GM12878 (cell line): ENCODE measurements around the gene HCRTR2. TPM values are rescaled to one million over a fixed set of nuclear protein-coding genes. Genes with fewer than 3 reads are reported as not detected.

Experiments used
- ATAC-seq: fragments of 200-7000 bp; cut with Tn5 transposase; 3 replicates; pipeline ENCODE4 v1.9.1; 2020; ENCODE audit warnings: mild to moderate bottlenecking, moderate library complexity
- BruUV-seq: library from RNA; stranded (reverse); fragments of 400-500 nt; replicated peaks from 2 replicates; lab custom pipeline; 2021; lab: Mats Ljungman, UMichigan
- CTCF ChIA-PET: fragments of 300-600 bp; sonication (Branson Sonifier 250); formaldehyde crosslinking; extraction: SDS; loops from one replicate; lab custom pipeline; 2021; ENCODE audit warnings: inconsistent platforms; lab: Yijun Ruan, JAX
- POLR2A ChIA-PET: fragments of 350-600 bp; formaldehyde crosslinking; extraction: SDS; loops from one replicate; lab custom pipeline; 2021; ENCODE audit warnings: inconsistent platforms; lab: Charles Lee
- RAD21 ChIA-PET: fragments of 300-600 bp; sonication (Branson Sonifier 250); formaldehyde crosslinking; loops from one replicate; lab custom pipeline; 2023; ENCODE audit warnings: antibody characterized with exemption; ENCODE audit not compliant: unreplicated experiment; lab: Charles Lee
- SMC1A ChIA-PET: fragments of 300-600 bp; sonication (Branson Sonifier 250); formaldehyde crosslinking; loops from one replicate; lab custom pipeline; 2023; ENCODE audit not compliant: unreplicated experiment, uncharacterized antibody; lab: Charles Lee
- DNase-seq: peaks from one replicate; pipeline ENCODE4 v3.0.0-alpha.2; 2011; ENCODE audit warnings: low read depth, low spot score
- FAIRE-seq: peaks from 3 replicates; lab custom pipeline; 2011; peaks lifted over from hg19 to GRCh38; lab: Jason Lieb, UNC
- H2AFZ ChIP-seq: 2 replicates; pipeline ENCODE4 v1.6.0; 2011; ENCODE audit warnings: low read depth, low read length, control low read depth; ENCODE audit not compliant: control insufficient read depth
- H3K27ac ChIP-seq: 2 replicates; pipeline ENCODE4 v1.5.1; 2011; ENCODE audit warnings: control low read depth; ENCODE audit not compliant: control insufficient read depth, insufficient read depth
- H3K27me3 ChIP-seq, 2 experiments: replicated peaks in 1 of 2; 2 replicates each; pipeline versions ENCODE4 v1.6.0 to v1.6.1; 2011; ENCODE audit warnings: low read length in 1 of 2; ENCODE audit not compliant: control insufficient read depth in 2 of 2, insufficient read depth in 2 of 2
- H3K36me3 ChIP-seq, 2 experiments: 2 replicates each; pipeline ENCODE4 v1.5.1; 2011; ENCODE audit warnings: low read length in 1 of 2; ENCODE audit not compliant: control insufficient read depth in 2 of 2, insufficient read depth in 2 of 2
- H3K4me1 ChIP-seq: 2 replicates; pipeline ENCODE4 v1.6.1; 2011; ENCODE audit warnings: mild to moderate bottlenecking, low read length, moderate library complexity, mixed read lengths; ENCODE audit not compliant: control insufficient read depth, insufficient read depth
- H3K4me2 ChIP-seq: 2 replicates; pipeline ENCODE4 v1.6.0; 2011; ENCODE audit warnings: control low read depth; ENCODE audit not compliant: control insufficient read depth, insufficient read depth
- H3K4me3 ChIP-seq: fragments of 200-600 bp; sonication (generic); 2 replicates; pipeline ENCODE4 v1.5.1; 2016
- H3K79me2 ChIP-seq: 2 replicates; pipeline ENCODE4 v1.6.0; 2011; ENCODE audit warnings: low read length; ENCODE audit not compliant: control insufficient read depth, insufficient read depth
- H3K9ac ChIP-seq: 2 replicates; pipeline ENCODE4 v1.8.0; 2011; ENCODE audit warnings: low read length, control low read depth, mixed read lengths; ENCODE audit not compliant: control insufficient read depth, insufficient read depth
- H3K9me3 ChIP-seq: replicated peaks from 3 replicates; pipeline ENCODE4 v1.5.1; 2011; ENCODE audit warnings: mild to moderate bottlenecking, low read length; ENCODE audit not compliant: control insufficient read depth, insufficient read depth
- H4K20me1 ChIP-seq: 2 replicates; pipeline ENCODE4 v1.6.0; 2011; ENCODE audit not compliant: control insufficient read depth, insufficient read depth
- ASH2L ChIP-seq: fragments of 300-600, 200-600 bp; sonication (generic); IDR thresholded peaks from 2 replicates; pipeline ENCODE4 v1.6.1; 2017; ENCODE audit warnings: low read depth, mild to moderate bottlenecking, borderline replicate concordance
- ATF7 ChIP-seq: fragments of 450-650 bp; IDR thresholded peaks from 2 replicates; pipeline ENCODE4 v1.6.1; 2016; ENCODE audit warnings: low read depth, mild to moderate bottlenecking
- BACH1 ChIP-seq: fragments of 450-650 bp; IDR thresholded peaks from 2 replicates; pipeline ENCODE4 v1.6.1; 2017; ENCODE audit warnings: mild to moderate bottlenecking, borderline replicate concordance
- BRCA1 ChIP-seq: IDR thresholded peaks from 2 replicates; pipeline ENCODE4 v1.6.1; 2011; ENCODE audit warnings: low read depth, low read length, improper control_type of control experiment
- HDAC2 ChIP-seq: fragments of 200-600 bp; sonication (generic); IDR thresholded peaks from 2 replicates; pipeline ENCODE4 v1.6.1; 2017
- JUNB ChIP-seq: IDR thresholded peaks from 2 replicates; pipeline ENCODE4 v1.6.1; 2016; ENCODE audit warnings: antibody characterized with exemption, mild to moderate bottlenecking
- KLF5 ChIP-seq: fragments of 450-650 bp; IDR thresholded peaks from 2 replicates; pipeline ENCODE4 v1.6.1; 2014; ENCODE audit warnings: mild to moderate bottlenecking; ENCODE audit not compliant: partially characterized antibody
- MYC ChIP-seq: IDR thresholded peaks from 2 replicates; pipeline ENCODE4 v1.6.1; 2011; ENCODE audit warnings: mild to moderate bottlenecking, low read length, moderate library complexity, inconsistent platforms; ENCODE audit not compliant: insufficient read depth, insufficient replicate concordance, insufficient read length, severe bottlenecking
- NBN ChIP-seq: fragments of 450-650 bp; IDR thresholded peaks from 2 replicates; pipeline ENCODE4 v1.6.1; 2016
- NFYB ChIP-seq: IDR thresholded peaks from 2 replicates; pipeline ENCODE4 v1.6.1; 2011; ENCODE audit warnings: low read depth, mild to moderate bottlenecking, low read length, improper control_type of control experiment, moderate library complexity; ENCODE audit not compliant: insufficient read depth
- PAX5 ChIP-seq: IDR thresholded peaks from 2 replicates; pipeline ENCODE4 v1.6.1; 2011; ENCODE audit warnings: low read depth, low read length, borderline replicate concordance
- POLR2AphosphoS2 ChIP-seq: IDR thresholded peaks from 2 replicates; pipeline ENCODE4 v1.6.1; 2011; ENCODE audit warnings: low read depth, mild to moderate bottlenecking, low read length, improper control_type of control experiment, moderate library complexity
- POLR2AphosphoS5 ChIP-seq: IDR thresholded peaks from 2 replicates; pipeline ENCODE4 v1.6.1; 2011; ENCODE audit warnings: mild to moderate bottlenecking, low read length, inconsistent platforms
- RCOR1 ChIP-seq: conservative IDR thresholded peaks from 2 replicates; pipeline ENCODE4 v1.6.1; 2012; ENCODE audit warnings: low read depth, low read length, improper control_type of control experiment
- RELB ChIP-seq: fragments of 450-650 bp; IDR thresholded peaks from 2 replicates; pipeline ENCODE4 v1.6.1; 2017; ENCODE audit warnings: low read depth, mild to moderate bottlenecking, moderate library complexity
- SIN3A ChIP-seq: IDR thresholded peaks from 2 replicates; pipeline ENCODE4 v1.6.1; 2012; ENCODE audit warnings: low read depth, low read length, improper control_type of control experiment
- SMC3 ChIP-seq: IDR thresholded peaks from 2 replicates; pipeline ENCODE4 v1.6.1; 2011; ENCODE audit warnings: low read length, improper control_type of control experiment, borderline replicate concordance
- SP1 ChIP-seq: IDR thresholded peaks from one replicate; pipeline ENCODE4 v1.6.1; 2011; ENCODE audit warnings: low read depth, low read length
- SRF ChIP-seq, 2 experiments: IDR thresholded peaks; 2 replicates each; pipeline ENCODE4 v1.6.1; 2011; ENCODE audit warnings: low read depth in 2 of 2, low read length in 2 of 2, mild to moderate bottlenecking in 1 of 2, moderate library complexity in 1 of 2
- TCF3 ChIP-seq: IDR thresholded peaks from 2 replicates; pipeline ENCODE4 v1.6.1; 2012; ENCODE audit warnings: low read depth, mild to moderate bottlenecking, low read length, borderline replicate concordance; ENCODE audit not compliant: insufficient read depth
- TCF7 ChIP-seq: IDR thresholded peaks from 2 replicates; pipeline ENCODE4 v1.6.1; 2014; ENCODE audit warnings: antibody characterized with exemption, borderline replicate concordance
- ZNF274 ChIP-seq: IDR thresholded peaks from one replicate; pipeline ENCODE4 v1.8.0; 2011; ENCODE audit not compliant: insufficient read length, insufficient read depth
- WGBS: methylation state at CpG from one replicate; pipeline ENCODE4 v1.1.6; 2016; ENCODE audit warnings: low lambda C conversion rate; ENCODE audit not compliant: insufficient replicate concordance, insufficient coverage; ENCODE audit errors: missing lambda C conversion rate; 5-methylcytosine and 5-hydroxymethylcytosine counted together
- in situ Hi-C: fragments of 300-500 bp; cut with MboI; formaldehyde crosslinking; loops from 9 replicates; pipeline ENCODE4 v1.14.3; 2018; ENCODE audit warnings: mixed read lengths
- intact Hi-C: fragments of 100-400 bp; cut with micrococcal nuclease; formaldehyde crosslinking; loops from one replicate; pipeline ENCODE4 v1.14.2; 2022; ENCODE audit not compliant: unreplicated experiment
- polyA plus RNA-seq, 11 experiments: library from polyadenylated mRNA; depleted of rRNA in 4 of 11; unstranded in 6 of 11; stranded (reverse) in 5 of 11; fragments of >200 nt; fragmentation: Nextera tagmentation in 4 of 11; fragmentation: Illumina TruSeq in 1 of 11; extraction: Ambion mirVana in 4 of 11; extraction: Trizol in 1 of 11; gene quantifications; 1 replicate in 1 of 11; 2 replicates in 10 of 11; pipeline versions ENCODE4 v1.2.1 to v1.2.3, GENCODE V29; 2011 to 2016; ENCODE audit warnings: inconsistent platforms in 2 of 11, missing spikeins in 2 of 11, low read depth in 1 of 11
- total RNA-seq, 4 experiments: library from RNA; depleted of rRNA in 3 of 4; stranded (reverse); fragments of >200 nt in 3 of 4; fragmentation: Illumina TruSeq in 1 of 4; extraction: Trizol in 1 of 4; gene quantifications; 2 replicates each; pipeline versions ENCODE4 v1.2.1 to v1.2.3, GENCODE V29; 2013 to 2021
- TF ChIP-seq, protein P1 (sequence below): fragments of 450-650 bp; IDR thresholded peaks from 2 replicates; pipeline ENCODE4 v1.6.1; 2017; ENCODE audit warnings: mild to moderate bottlenecking, moderate library complexity

HCRTR2 gene
- total and polyA plus RNA-seq, 10 of the 15 experiments (the other 5 are each of a cell fraction or from before 2014, with no cell fraction given), result not detected

- no peak for TF ChIP-seq ASH2L
- TF ChIP-seq NFYB, result no peak
- TF ChIP-seq HDAC2, result no peak
- TF ChIP-seq PAX5, result no peak
- TF ChIP-seq TCF7, result no peak
- TF ChIP-seq ZNF274, result no peak
- TF ChIP-seq BACH1, result no peak
- TF ChIP-seq JUNB, result no peak
- TF ChIP-seq RELB, result no peak
- no peak for TF ChIP-seq KLF5
- TF ChIP-seq SMC3, result no peak
These were observed 76.1 kb downstream of the HCRTR2 start (continued) for GRCh38 chr6:55250400-55250799.

- CTCF ChIA-PET, result no interaction called here
- no peaks in the 10 kb centered on the region for H3K9me3 ChIP-seq
- ATAC-seq, result no peak
- H3K4me2 ChIP-seq, result no peak overlapping the region
- RAD21 ChIA-PET, result no interaction called here
- SMC1A ChIA-PET, result no interaction called here
- no peak for DNase-seq
- no peaks in the 10 kb centered on the region for H3K36me3 ChIP-seq
- in situ Hi-C loops (no loop called here), intact Hi-C loops (no loop called here)
- no peak overlapping the region for H2AFZ ChIP-seq
- no peak overlapping the region for H3K27ac ChIP-seq
- no peak for FAIRE-seq
- no peak overlapping the region for H3K9ac ChIP-seq
- H3K4me1 ChIP-seq, result no peaks in the 10 kb centered on the region
- no peaks in the 10 kb centered on the region for H3K27me3 ChIP-seq
- 58% methylated on average over 10 of the region's 10 CpGs for WGBS
- no TSS peak for BruUV-seq
- POLR2A ChIA-PET, result no interaction called here
- no peaks in the 10 kb centered on the region for H4K20me1 ChIP-seq
- no peak overlapping the region for H3K4me3 ChIP-seq
- no peaks in the 10 kb centered on the region for H3K79me2 ChIP-seq
- TF ChIP-seq TCF3, result no peak
- TF ChIP-seq POLR2AphosphoS5, result no peak
- no peak for TF ChIP-seq ATF7
- no peak for TF ChIP-seq SIN3A
- no peak for TF ChIP-seq RCOR1
- no peak for TF ChIP-seq BRCA1
- TF ChIP-seq NBN, result no peak
- no peak for TF ChIP-seq MYC
- TF ChIP-seq SRF (IDR thresholded peaks at IDR 0.05; ENCODE audit: low read depth in 2 of 2, low read length in 2 of 2), result no peak
- TF ChIP-seq POLR2AphosphoS2, result no peak
- TF ChIP-seq SP1, result no peak
- TF ChIP-seq, protein P1, sequence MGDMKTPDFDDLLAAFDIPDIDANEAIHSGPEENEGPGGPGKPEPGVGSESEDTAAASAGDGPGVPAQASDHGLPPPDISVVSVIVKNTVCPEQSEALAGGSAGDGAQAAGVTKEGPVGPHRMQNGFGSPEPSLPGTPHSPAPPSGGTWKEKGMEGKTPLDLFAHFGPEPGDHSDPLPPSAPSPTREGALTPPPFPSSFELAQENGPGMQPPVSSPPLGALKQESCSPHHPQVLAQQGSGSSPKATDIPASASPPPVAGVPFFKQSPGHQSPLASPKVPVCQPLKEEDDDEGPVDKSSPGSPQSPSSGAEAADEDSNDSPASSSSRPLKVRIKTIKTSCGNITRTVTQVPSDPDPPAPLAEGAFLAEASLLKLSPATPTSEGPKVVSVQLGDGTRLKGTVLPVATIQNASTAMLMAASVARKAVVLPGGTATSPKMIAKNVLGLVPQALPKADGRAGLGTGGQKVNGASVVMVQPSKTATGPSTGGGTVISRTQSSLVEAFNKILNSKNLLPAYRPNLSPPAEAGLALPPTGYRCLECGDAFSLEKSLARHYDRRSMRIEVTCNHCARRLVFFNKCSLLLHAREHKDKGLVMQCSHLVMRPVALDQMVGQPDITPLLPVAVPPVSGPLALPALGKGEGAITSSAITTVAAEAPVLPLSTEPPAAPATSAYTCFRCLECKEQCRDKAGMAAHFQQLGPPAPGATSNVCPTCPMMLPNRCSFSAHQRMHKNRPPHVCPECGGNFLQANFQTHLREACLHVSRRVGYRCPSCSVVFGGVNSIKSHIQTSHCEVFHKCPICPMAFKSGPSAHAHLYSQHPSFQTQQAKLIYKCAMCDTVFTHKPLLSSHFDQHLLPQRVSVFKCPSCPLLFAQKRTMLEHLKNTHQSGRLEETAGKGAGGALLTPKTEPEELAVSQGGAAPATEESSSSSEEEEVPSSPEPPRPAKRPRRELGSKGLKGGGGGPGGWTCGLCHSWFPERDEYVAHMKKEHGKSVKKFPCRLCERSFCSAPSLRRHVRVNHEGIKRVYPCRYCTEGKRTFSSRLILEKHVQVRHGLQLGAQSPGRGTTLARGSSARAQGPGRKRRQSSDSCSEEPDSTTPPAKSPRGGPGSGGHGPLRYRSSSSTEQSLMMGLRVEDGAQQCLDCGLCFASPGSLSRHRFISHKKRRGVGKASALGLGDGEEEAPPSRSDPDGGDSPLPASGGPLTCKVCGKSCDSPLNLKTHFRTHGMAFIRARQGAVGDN, result no peak
These were observed 80.8 kb downstream of the HCRTR2 start for GRCh38 chr6:55255113-55255512.
